Measurements from ENCODE around the gene HOMER2. TPM values are rescaled to one million over a fixed set of nuclear protein-coding genes. Genes with fewer than 3 reads are reported as not detected.

Gene HOMER2
- total and polyA plus RNA-seq, 2 of the 13 experiments (the other 11 are each of a cell fraction or from before 2014, with no cell fraction given) = 12.9 to 14.1 TPM

DNA sequence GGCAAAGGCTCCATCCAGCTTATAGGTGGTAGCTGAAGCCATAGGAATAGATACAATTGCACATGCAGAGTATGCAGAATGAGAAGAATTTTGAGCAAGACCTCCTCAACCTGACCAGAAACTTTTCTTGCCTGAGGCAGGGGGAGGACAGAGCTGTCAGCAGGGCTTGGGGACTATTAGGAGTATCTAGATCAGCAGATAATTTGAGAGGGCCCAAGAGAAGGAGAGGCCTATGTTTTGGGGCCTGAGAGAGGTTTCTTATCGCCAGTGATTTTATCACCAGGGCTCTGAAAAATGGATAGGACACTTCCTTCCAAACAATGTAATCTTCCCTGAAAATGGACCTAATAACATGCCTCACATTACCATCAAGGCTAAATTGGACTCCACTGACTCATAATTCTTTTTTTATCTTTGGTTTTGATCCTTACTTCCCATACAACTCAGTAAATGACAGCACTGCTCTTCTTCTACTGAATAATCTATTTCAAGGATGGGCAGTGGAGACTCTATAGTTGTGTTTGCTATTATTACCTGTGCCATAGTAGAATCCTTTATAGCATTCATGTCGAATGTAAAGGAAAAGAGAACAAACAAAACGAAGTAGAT, 17.7 kb upstream of the HOMER2 start:
- BruUV-seq (replicated peaks) = no TSS peak
- 23% methylated on average over 3 of the region's 3 CpGs for WGBS (ENCODE audit: low lambda C conversion rate)
- Histone ChIP-seq H4K20me1 (ENCODE audit: insufficient read depth, low read length) (no peaks in the 10 kb centered on the region), H3K9me3 (ENCODE audit: low read length) (no peaks in the 10 kb centered on the region), H3K4me2 (ENCODE audit: low read depth, low read length) (no peak overlapping the region), H3K27me3 (ENCODE audit: control insufficient read depth in 1 of 2, insufficient read depth in 2 of 2, low read length in 2 of 2) (no peaks in the 10 kb centered on the region), H3K27ac (ENCODE audit: extremely low read length, insufficient read depth, low read length) (no peak overlapping the region), H3K9ac (ENCODE audit: insufficient read depth, low read depth, low read length) (no peak overlapping the region), H3K4me1 (ENCODE audit: insufficient read depth, low read length) (peaks cover 15% of the 10 kb centered on the region), H3K4me3 (replicated peaks in 1 of 3; ENCODE audit: insufficient read depth in 1 of 3, low read depth in 2 of 3, low read length in 3 of 3) (no peak overlapping the region), H3K79me2 (ENCODE audit: insufficient read depth, low read length) (no peaks in the 10 kb centered on the region), H3K36me3 (replicated peaks in 1 of 2; ENCODE audit: control insufficient read depth in 1 of 2, insufficient read depth in 2 of 2, low read length in 2 of 2) (no peaks in the 10 kb centered on the region), H2AFZ (ENCODE audit: low read length) (no peak overlapping the region)
- intact Hi-C loops (cut with micrococcal nuclease; ENCODE audit: unreplicated experiment) (no loop called here), in situ Hi-C loops (cut with HindIII; ENCODE audit: extremely low pct_ligation_motif_present, low pct_unique_long_range_greater_than_20kb) (no loop called here)
- POLR2A ChIA-PET = no interaction called here
- DNase-seq (ENCODE audit: low spot score) (no peak), ATAC-seq (no peak), FAIRE-seq (no peak)
- CTCF ChIA-PET (ENCODE audit: low intra/inter-chr PET ratio, low total read pairs) = no interaction called here
- TF ChIP-seq, protein P1, sequence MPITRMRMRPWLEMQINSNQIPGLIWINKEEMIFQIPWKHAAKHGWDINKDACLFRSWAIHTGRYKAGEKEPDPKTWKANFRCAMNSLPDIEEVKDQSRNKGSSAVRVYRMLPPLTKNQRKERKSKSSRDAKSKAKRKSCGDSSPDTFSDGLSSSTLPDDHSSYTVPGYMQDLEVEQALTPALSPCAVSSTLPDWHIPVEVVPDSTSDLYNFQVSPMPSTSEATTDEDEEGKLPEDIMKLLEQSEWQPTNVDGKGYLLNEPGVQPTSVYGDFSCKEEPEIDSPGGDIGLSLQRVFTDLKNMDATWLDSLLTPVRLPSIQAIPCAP (CRISPR knock-in tag; IDR thresholded peaks at IDR 0.05; ENCODE audit: low read depth) = no peak
- TF ChIP-seq SRSF9 (IDR thresholded peaks at IDR 0.05; ENCODE audit: borderline replicate concordance, insufficient read depth, low read depth, low read length, poor library complexity, severe bottlenecking) (no peak), ASH2L (IDR thresholded peaks at IDR 0.05; ENCODE audit: insufficient read length, low read depth, low read length) (no peak), ZNF343 (CRISPR knock-in tag; IDR thresholded peaks at IDR 0.05) (no peak), CREB1 (IDR thresholded peaks at IDR 0.05) (no peak), CREB1 (CRISPR knock-in tag; IDR thresholded peaks at IDR 0.05) (no peak), ISX (CRISPR knock-in tag; conservative IDR thresholded peaks at IDR 0.05) (no peak), BCL6 (CRISPR knock-in tag; IDR thresholded peaks at IDR 0.05) (no peak), GATA4 (IDR thresholded peaks at IDR 0.05; ENCODE audit: borderline replicate concordance, low read depth) (no peak), CAMTA2 (CRISPR knock-in tag; IDR thresholded peaks at IDR 0.05; ENCODE audit: borderline replicate concordance) (no peak), ZNF292 (CRISPR knock-in tag; IDR thresholded peaks at IDR 0.05; ENCODE audit: borderline replicate concordance, low read depth) (no peak), ATRX (CRISPR knock-in tag; IDR thresholded peaks at IDR 0.05; ENCODE audit: borderline replicate concordance) (no peak)
- TF ChIP-seq, protein P2, sequence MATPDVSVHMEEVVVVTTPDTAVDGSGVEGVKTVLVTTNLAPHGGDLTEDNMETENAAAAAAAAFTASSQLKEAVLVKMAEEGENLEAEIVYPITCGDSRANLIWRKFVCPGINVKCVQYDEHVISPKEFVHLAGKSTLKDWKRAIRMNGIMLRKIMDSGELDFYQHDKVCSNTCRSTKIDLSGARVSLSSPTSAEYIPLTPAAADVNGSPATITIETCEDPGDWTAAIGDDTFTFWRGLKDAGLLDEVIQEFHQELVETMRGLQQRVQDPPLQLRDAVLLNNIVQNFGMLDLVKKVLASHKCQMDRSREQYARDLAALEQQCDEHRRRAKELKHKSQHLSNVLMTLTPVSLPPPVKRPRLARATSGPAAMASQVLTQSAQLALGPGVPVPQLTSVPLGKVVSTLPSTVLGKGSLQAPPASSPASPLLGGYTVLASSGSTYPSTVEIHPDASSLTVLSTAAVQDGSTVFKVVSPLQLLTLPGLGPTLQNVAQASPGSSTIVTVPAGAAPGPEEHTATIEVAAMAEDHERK (CRISPR knock-in tag; IDR thresholded peaks at IDR 0.05; ENCODE audit: low read depth) = no peak
- TF ChIP-seq, protein P3, sequence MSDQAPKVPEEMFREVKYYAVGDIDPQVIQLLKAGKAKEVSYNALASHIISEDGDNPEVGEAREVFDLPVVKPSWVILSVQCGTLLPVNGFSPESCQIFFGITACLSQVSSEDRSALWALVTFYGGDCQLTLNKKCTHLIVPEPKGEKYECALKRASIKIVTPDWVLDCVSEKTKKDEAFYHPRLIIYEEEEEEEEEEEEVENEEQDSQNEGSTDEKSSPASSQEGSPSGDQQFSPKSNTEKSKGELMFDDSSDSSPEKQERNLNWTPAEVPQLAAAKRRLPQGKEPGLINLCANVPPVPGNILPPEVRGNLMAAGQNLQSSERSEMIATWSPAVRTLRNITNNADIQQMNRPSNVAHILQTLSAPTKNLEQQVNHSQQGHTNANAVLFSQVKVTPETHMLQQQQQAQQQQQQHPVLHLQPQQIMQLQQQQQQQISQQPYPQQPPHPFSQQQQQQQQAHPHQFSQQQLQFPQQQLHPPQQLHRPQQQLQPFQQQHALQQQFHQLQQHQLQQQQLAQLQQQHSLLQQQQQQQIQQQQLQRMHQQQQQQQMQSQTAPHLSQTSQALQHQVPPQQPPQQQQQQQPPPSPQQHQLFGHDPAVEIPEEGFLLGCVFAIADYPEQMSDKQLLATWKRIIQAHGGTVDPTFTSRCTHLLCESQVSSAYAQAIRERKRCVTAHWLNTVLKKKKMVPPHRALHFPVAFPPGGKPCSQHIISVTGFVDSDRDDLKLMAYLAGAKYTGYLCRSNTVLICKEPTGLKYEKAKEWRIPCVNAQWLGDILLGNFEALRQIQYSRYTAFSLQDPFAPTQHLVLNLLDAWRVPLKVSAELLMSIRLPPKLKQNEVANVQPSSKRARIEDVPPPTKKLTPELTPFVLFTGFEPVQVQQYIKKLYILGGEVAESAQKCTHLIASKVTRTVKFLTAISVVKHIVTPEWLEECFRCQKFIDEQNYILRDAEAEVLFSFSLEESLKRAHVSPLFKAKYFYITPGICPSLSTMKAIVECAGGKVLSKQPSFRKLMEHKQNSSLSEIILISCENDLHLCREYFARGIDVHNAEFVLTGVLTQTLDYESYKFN (CRISPR knock-in tag; conservative IDR thresholded peaks at IDR 0.05) = no peak
- TF ChIP-seq, protein P4, sequence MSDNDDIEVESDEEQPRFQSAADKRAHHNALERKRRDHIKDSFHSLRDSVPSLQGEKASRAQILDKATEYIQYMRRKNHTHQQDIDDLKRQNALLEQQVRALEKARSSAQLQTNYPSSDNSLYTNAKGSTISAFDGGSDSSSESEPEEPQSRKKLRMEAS (IDR thresholded peaks at IDR 0.05) = no peak
- TF ChIP-seq, protein P5, sequence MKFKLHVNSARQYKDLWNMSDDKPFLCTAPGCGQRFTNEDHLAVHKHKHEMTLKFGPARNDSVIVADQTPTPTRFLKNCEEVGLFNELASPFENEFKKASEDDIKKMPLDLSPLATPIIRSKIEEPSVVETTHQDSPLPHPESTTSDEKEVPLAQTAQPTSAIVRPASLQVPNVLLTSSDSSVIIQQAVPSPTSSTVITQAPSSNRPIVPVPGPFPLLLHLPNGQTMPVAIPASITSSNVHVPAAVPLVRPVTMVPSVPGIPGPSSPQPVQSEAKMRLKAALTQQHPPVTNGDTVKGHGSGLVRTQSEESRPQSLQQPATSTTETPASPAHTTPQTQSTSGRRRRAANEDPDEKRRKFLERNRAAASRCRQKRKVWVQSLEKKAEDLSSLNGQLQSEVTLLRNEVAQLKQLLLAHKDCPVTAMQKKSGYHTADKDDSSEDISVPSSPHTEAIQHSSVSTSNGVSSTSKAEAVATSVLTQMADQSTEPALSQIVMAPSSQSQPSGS (CRISPR knock-in tag; IDR thresholded peaks at IDR 0.05) = no peak
